ENCODE data around the gene PPIL4.

The PPIL4 gene

GRCh38 chr6:149487316-149487715 lies 58.5 kb downstream of the PPIL4 start:
- H3K36me3 ChIP-seq (replicated peaks; ENCODE audit: insufficient read depth, low read length), result no peaks in the 10 kb centered on the region
- DNase-seq, result no peak
- H3F3A ChIP-seq (ENCODE audit: insufficient read depth, low read length), result no peaks in the 10 kb centered on the region
- H3K9ac ChIP-seq (ENCODE audit: low read length), result no peak overlapping the region
- H3K9me2 ChIP-seq (replicated peaks; ENCODE audit: insufficient read depth, low read length), result no peaks in the 10 kb centered on the region
- no peak overlapping the region for H3K27ac ChIP-seq (ENCODE audit: low read length)
- H3K4me3 ChIP-seq (ENCODE audit: low read length), result no peak overlapping the region
- H3K4me2 ChIP-seq (ENCODE audit: low read depth, low read length), result no peak overlapping the region
- H3K79me2 ChIP-seq (ENCODE audit: low read length), result no peaks in the 10 kb centered on the region
- H4K20me1 ChIP-seq (ENCODE audit: insufficient read depth, low read length), result no peaks in the 10 kb centered on the region
- H2AFZ ChIP-seq (ENCODE audit: low read length), result no peak overlapping the region
- no peaks in the 10 kb centered on the region for H3K27me3 ChIP-seq (replicated peaks; ENCODE audit: insufficient read depth, low read length)
- H3K4me1 ChIP-seq (ENCODE audit: low read length), result no peaks in the 10 kb centered on the region
- H3K9me3 ChIP-seq (replicated peaks; ENCODE audit: insufficient read depth, low read length), result no peaks in the 10 kb centered on the region
- TF ChIP-seq EZH2phosphoT487 (IDR thresholded peaks at IDR 0.05; ENCODE audit: low read length), result no peak
- TF ChIP-seq CTCF (IDR thresholded peaks at IDR 0.05; ENCODE audit: low read length), result no peak
- no peak for TF ChIP-seq EZH2 (optimal IDR thresholded peaks at IDR 0.05; ENCODE audit: low read depth, low read length)

GRCh38 chr6:149484733-149485700 lies 60.8 kb downstream of the PPIL4 start, which contains the start of gene ZC3H12D:
ZC3H12D (minus strand) TSS chr6:149485014; CDS start chr6:149474543, 10,471 bp downstream.
- H3K27me3 ChIP-seq (replicated peaks; ENCODE audit: insufficient read depth, low read length), result no peaks in the 10 kb centered on the region
- no peak within 1 kb of the TSS for H3K4me3 ChIP-seq (ENCODE audit: low read length)

GRCh38 chr6:149483849-149484655 lies 61.8 kb downstream of the PPIL4 start:
- Histone ChIP-seq H2AFZ (ENCODE audit: low read length) (no peak overlapping the region), H3K4me2 (ENCODE audit: low read depth, low read length) (no peak overlapping the region), H3K4me3 (ENCODE audit: low read length) (no peak overlapping the region)

More at GRCh38 chr6:149484733-149485700, 60.8 kb downstream of the PPIL4 start, which contains the start of gene ZC3H12D:
- Histone ChIP-seq H3K9me2 (replicated peaks; ENCODE audit: insufficient read depth, low read length) (no peaks in the 10 kb centered on the region), H3K27ac (ENCODE audit: low read length) (no peak within 1 kb of the TSS), H3K9ac (ENCODE audit: low read length) (no peak within 1 kb of the TSS), H3F3A (ENCODE audit: insufficient read depth, low read length) (no peaks in the 10 kb centered on the region), H4K20me1 (ENCODE audit: insufficient read depth, low read length) (no peaks in the 10 kb centered on the region), H3K9me3 (replicated peaks; ENCODE audit: insufficient read depth, low read length) (no peaks in the 10 kb centered on the region), H3K36me3 (replicated peaks; ENCODE audit: insufficient read depth, low read length) (no peaks in the 10 kb centered on the region), H3K4me2 (ENCODE audit: low read depth, low read length) (no peak within 1 kb of the TSS), H3K79me2 (ENCODE audit: low read length) (no peaks in the 10 kb centered on the region), H2AFZ (ENCODE audit: low read length) (no peak within 1 kb of the TSS), H3K4me1 (ENCODE audit: low read length) (no peaks in the 10 kb centered on the region)
- TF ChIP-seq EZH2 (optimal IDR thresholded peaks at IDR 0.05; ENCODE audit: low read depth, low read length) (no peak), CTCF (IDR thresholded peaks at IDR 0.05; ENCODE audit: low read length) (no peak), EZH2phosphoT487 (IDR thresholded peaks at IDR 0.05; ENCODE audit: low read length) (no peak)
- DNase-seq, result no peak

More at GRCh38 chr6:149483849-149484655, 61.8 kb downstream of the PPIL4 start:
- Histone ChIP-seq H3K9me2 (replicated peaks; ENCODE audit: insufficient read depth, low read length) (no peaks in the 10 kb centered on the region), H3K9ac (ENCODE audit: low read length) (no peak overlapping the region), H3K4me1 (ENCODE audit: low read length) (no peaks in the 10 kb centered on the region), H3K79me2 (ENCODE audit: low read length) (no peaks in the 10 kb centered on the region), H3K9me3 (replicated peaks; ENCODE audit: insufficient read depth, low read length) (no peaks in the 10 kb centered on the region), H3K27me3 (replicated peaks; ENCODE audit: insufficient read depth, low read length) (no peaks in the 10 kb centered on the region), H4K20me1 (ENCODE audit: insufficient read depth, low read length) (no peaks in the 10 kb centered on the region), H3K36me3 (replicated peaks; ENCODE audit: insufficient read depth, low read length) (no peaks in the 10 kb centered on the region), H3F3A (ENCODE audit: insufficient read depth, low read length) (no peaks in the 10 kb centered on the region), H3K27ac (ENCODE audit: low read length) (no peak overlapping the region)
- DNase-seq, result no peak
- TF ChIP-seq EZH2 (optimal IDR thresholded peaks at IDR 0.05; ENCODE audit: low read depth, low read length), result no peak
- TF ChIP-seq EZH2phosphoT487 (IDR thresholded peaks at IDR 0.05; ENCODE audit: low read length), result no peak
- TF ChIP-seq CTCF (IDR thresholded peaks at IDR 0.05; ENCODE audit: low read length), result no peak

Measured in MM.1S (cell line).